Measurements from ENCODE around the gene ARMS2. TPM values are rescaled to one million over a fixed set of nuclear protein-coding genes. Genes with fewer than 3 reads are reported as not detected.

The ARMS2 gene
- not detected in 2 replicates for total RNA-seq (2014; rRNA removed; shearing (Covaris generic))

GRCh38 chr10:122454603-122455080 lies at the start of gene ARMS2:
TSS of gene ARMS2 (plus strand) at chr10:122454653. CDS start at chr10:122454728, 75 bp downstream.
- no peak for DNase-seq (ENCODE audit: low spot score)

GRCh38 chr10:122407375-122408125 lies 46.9 kb upstream of the ARMS2 start:
- no peak for DNase-seq (ENCODE audit: low spot score)

GRCh38 chr10:122413327-122413726 lies 41.1 kb upstream of the ARMS2 start:
- no peak for DNase-seq (ENCODE audit: low spot score)

- DNase-seq (ENCODE audit: low spot score), result no peak
These were observed 36.8 kb upstream of the ARMS2 start for GRCh38 chr10:122417667-122418066.

- no peak for DNase-seq (ENCODE audit: low spot score)
These were observed 35.4 kb upstream of the ARMS2 start for GRCh38 chr10:122419016-122419415.

GRCh38 chr10:122419876-122420623 lies 34.4 kb upstream of the ARMS2 start:
- no peak for DNase-seq (ENCODE audit: low spot score)

- DNase-seq (ENCODE audit: low spot score), result no peak
These were observed 33.8 kb upstream of the ARMS2 start for GRCh38 chr10:122420624-122421007.

GRCh38 chr10:122421054-122421625 lies 33.3 kb upstream of the ARMS2 start:
- no peak for DNase-seq (ENCODE audit: low spot score)

- no peak for DNase-seq (ENCODE audit: low spot score)
These were observed 32.7 kb upstream of the ARMS2 start for GRCh38 chr10:122421742-122422141.

GRCh38 chr10:122422266-122422989 lies 32.0 kb upstream of the ARMS2 start:
- DNase-seq (ENCODE audit: low spot score), result no peak

GRCh38 chr10:122424059-122424458 lies 30.4 kb upstream of the ARMS2 start:
- no peak for DNase-seq (ENCODE audit: low spot score)

GRCh38 chr10:122426829-122427228 lies 27.6 kb upstream of the ARMS2 start:
- no peak for DNase-seq (ENCODE audit: low spot score)

- no peak for DNase-seq (ENCODE audit: low spot score)
These were observed 27.2 kb upstream of the ARMS2 start for GRCh38 chr10:122427280-122427679.

- peak; percentile 72 for DNase-seq (ENCODE audit: low spot score)
These were observed 19.1 kb upstream of the ARMS2 start for GRCh38 chr10:122435212-122435827.

GRCh38 chr10:122441961-122442360 lies 12.5 kb upstream of the ARMS2 start:
- DNase-seq (ENCODE audit: low spot score), result peak; percentile 59

- DNase-seq (ENCODE audit: low spot score), result no peak
These were observed 9.0 kb upstream of the ARMS2 start for GRCh38 chr10:122445469-122445868.

- no peak for DNase-seq (ENCODE audit: low spot score)
These were observed 8.5 kb upstream of the ARMS2 start for GRCh38 chr10:122445904-122446303.

GRCh38 chr10:122446668-122447423 lies 7.6 kb upstream of the ARMS2 start:
- no peak for DNase-seq (ENCODE audit: low spot score)

GRCh38 chr10:122448600-122448999 lies 5.9 kb upstream of the ARMS2 start:
- no peak for DNase-seq (ENCODE audit: low spot score)

- DNase-seq (ENCODE audit: low spot score), result no peak
These were observed 5.3 kb upstream of the ARMS2 start for GRCh38 chr10:122449153-122449552.

Measured in HT-29 (cell line).